Mucosa of stomach (tissue), 1 donor: ENCODE data around the gene POC1A.

Source experiments
- H3K27me3 ChIP-seq: one replicate; pipeline ENCODE4 v1.7.0; 2013; ENCODE audit warnings: mild to moderate bottlenecking, low read length; ENCODE audit not compliant: control insufficient read depth, insufficient read depth
- H3K36me3 ChIP-seq: one replicate; pipeline ENCODE4 v1.7.0; 2013; ENCODE audit warnings: low read length; ENCODE audit not compliant: control insufficient read depth, insufficient read depth
- H3K4me1 ChIP-seq: one replicate; pipeline ENCODE4 v1.7.0; 2013; ENCODE audit warnings: mild to moderate bottlenecking, low read length; ENCODE audit not compliant: control insufficient read depth, insufficient read depth
- H3K4me3 ChIP-seq: one replicate; pipeline ENCODE4 v1.7.0; 2013; ENCODE audit warnings: low read length
- H3K9ac ChIP-seq: one replicate; pipeline ENCODE4 v1.7.0; 2013; ENCODE audit warnings: mild to moderate bottlenecking, low read length, moderate library complexity
- H3K9me3 ChIP-seq: one replicate; pipeline ENCODE4 v1.7.0; 2013; ENCODE audit warnings: mild to moderate bottlenecking, low read length, moderate library complexity; ENCODE audit not compliant: control insufficient read depth
- donor health status: Pancreatic carcinoma.

POC1A gene

GRCh38 chr3:52154135-52155094 lies at the start of gene POC1A:
Gene POC1A (minus strand): TSS chr3:52154423. CDS start chr3:52154372, 51 bp downstream.
- Histone ChIP-seq H3K9me3 (no peaks in the 10 kb centered on the region), H3K27me3 (no peaks in the 10 kb centered on the region), H3K36me3 (no peaks in the 10 kb centered on the region), H3K4me3 (peak within 1 kb of the TSS; percentile 61), H3K4me1 (peaks cover 19% of the 10 kb centered on the region), H3K9ac (peak within 1 kb of the TSS; percentile 82)

DNA sequence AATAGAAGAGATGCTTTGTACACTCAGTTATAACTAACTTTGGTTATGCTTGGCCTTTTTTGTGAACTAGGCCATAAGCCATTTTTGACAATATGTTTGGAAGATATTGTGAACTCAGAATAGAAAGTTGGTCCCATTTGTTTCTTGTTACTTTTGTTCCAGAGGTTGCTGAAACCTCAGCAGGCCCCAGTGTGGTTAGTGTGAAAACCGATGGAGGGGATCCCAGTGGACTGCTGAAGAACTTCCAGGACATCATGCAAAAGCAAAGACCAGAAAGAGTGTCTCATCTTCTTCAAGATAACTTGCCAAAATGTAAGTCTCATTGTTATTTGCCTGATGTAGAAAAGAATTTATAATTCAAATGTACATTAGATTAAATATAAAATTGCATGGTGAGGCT lies 49.5 kb upstream of the POC1A start:
- peaks cover 30% of the 10 kb centered on the region for H3K36me3 ChIP-seq
- no peaks in the 10 kb centered on the region for H3K9me3 ChIP-seq
- H3K4me1 ChIP-seq: peaks cover 34% of the 10 kb centered on the region

DNA sequence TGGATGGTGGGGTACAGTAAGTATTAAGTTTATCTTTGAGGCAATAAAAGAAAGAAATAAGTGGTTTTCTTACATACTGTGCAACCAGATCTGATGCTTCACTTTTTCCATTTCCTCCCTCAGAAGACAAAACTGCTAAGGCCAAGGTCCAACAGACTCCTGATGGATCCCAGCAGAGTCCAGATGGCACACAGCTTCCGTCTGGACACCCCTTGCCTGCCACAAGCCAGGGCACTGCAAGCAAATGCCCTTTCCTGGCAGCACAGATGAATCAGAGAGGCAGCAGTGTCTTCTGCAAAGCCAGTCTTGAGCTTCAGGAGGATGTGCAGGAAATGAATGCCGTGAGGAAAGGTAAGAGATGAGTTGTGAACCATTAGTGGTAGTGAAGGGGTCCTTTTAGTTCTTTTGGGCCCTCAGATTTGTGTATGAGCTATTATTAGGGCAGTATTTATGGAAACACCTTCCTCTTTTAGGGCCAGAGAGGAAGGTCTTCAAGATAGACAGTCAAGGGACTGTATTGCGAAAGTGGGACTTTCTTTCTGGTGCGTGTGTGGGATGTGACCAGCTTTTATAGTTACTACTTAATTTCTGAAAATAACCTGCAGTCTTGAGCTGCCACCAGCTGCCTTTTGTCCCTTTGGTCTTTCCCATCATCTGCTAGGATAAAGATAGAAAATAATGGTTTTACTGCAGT lies 48.3 kb upstream of the POC1A start:
- Histone ChIP-seq H3K27me3 (no peaks in the 10 kb centered on the region), H3K36me3 (peaks cover 30% of the 10 kb centered on the region), H3K9me3 (no peaks in the 10 kb centered on the region), H3K4me3 (no peak overlapping the region), H3K4me1 (peaks cover 39% of the 10 kb centered on the region), H3K9ac (no peak overlapping the region)

More for the DNA sequence above, 49.5 kb upstream of the POC1A start:
- Histone ChIP-seq H3K9ac (no peak overlapping the region), H3K4me3 (no peak overlapping the region), H3K27me3 (no peaks in the 10 kb centered on the region)

DNA sequence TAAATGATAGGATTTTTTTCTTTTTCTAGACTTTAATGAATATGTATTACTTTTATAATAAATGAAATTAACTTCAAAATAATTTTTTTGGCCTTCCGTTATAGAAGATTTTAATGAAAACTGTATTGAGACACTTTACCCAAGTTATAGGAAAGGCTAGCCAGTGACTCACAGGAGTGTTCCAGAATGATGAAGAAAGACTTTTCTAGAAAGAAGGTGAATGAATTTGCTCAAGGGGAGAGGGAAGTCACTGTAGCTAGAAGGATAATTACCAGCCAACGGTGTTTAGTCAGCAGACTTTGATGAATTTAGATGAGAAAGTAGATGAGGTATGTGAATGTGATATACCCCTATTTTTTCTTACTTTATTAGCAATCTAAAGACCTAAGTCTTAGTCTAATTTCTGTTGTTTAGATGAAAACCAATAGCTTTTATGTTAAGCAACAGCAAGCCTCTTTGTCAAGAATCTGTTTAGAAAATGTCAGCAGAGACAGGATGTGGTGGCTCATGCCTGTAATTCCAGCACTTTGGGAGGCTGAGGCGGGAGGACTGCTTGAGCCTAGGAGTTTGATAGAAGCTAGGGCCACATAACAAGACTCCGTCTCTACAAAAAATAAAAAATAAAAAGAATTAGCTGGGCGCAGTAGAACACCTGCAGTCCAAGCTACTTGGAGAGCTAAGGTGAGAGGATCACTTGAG lies 46.9 kb upstream of the POC1A start:
- Histone ChIP-seq H3K9ac (no peak overlapping the region), H3K4me1 (peaks cover 53% of the 10 kb centered on the region), H3K36me3 (peaks cover 30% of the 10 kb centered on the region), H3K4me3 (no peak overlapping the region), H3K9me3 (no peaks in the 10 kb centered on the region), H3K27me3 (no peaks in the 10 kb centered on the region)

DNA sequence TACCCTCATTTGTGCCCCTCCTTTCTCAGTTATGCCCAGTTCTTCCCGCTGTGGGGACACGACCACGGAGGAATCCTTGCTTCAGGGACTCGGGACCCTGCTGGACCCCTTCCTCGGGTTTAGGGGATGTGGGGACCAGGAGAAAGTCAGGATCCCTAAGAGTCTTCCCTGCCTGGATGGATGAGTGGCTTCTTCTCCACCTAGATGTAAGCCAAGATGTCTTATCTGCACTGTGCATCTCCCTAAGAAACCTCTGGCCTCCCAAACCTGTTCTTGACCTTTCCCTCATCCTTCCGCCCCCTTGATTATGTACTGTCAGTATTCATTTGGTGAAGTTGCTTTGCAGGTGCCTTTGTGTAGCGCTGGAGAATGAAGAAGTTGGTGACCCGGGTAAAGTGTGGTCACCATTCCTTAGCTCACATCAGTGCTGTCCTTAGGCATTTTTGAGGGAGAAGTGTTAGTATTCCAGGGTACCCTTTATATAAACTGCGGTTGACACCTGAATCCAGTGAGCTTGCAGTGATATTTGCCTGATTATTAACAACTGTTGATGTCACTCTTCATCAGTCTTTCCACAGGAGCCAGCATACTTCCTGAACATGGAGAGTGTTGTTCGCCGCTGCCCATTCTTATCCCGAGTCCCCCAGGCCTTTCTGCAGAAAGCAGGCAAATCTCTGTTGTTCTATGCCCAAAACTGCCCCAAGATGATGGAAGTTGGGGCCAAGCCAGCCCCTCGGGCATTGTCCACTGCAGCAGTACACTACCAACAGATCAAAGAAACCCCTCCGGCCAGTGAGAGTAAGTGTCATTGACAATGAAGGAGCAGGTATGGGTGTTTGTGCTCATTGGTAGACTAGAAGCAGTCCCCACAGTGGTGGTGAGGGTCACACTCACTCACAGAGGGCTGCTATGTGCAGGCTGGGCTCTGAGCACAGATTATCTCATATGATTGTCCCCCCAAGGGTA lies 44.7 kb upstream of the POC1A start:
- Histone ChIP-seq H3K27me3 (no peaks in the 10 kb centered on the region), H3K4me3 (peak overlapping the region; percentile 85), H3K9me3 (no peaks in the 10 kb centered on the region), H3K4me1 (peaks cover 64% of the 10 kb centered on the region), H3K9ac (peak overlapping the region; percentile 93), H3K36me3 (peaks cover 13% of the 10 kb centered on the region)

DNA sequence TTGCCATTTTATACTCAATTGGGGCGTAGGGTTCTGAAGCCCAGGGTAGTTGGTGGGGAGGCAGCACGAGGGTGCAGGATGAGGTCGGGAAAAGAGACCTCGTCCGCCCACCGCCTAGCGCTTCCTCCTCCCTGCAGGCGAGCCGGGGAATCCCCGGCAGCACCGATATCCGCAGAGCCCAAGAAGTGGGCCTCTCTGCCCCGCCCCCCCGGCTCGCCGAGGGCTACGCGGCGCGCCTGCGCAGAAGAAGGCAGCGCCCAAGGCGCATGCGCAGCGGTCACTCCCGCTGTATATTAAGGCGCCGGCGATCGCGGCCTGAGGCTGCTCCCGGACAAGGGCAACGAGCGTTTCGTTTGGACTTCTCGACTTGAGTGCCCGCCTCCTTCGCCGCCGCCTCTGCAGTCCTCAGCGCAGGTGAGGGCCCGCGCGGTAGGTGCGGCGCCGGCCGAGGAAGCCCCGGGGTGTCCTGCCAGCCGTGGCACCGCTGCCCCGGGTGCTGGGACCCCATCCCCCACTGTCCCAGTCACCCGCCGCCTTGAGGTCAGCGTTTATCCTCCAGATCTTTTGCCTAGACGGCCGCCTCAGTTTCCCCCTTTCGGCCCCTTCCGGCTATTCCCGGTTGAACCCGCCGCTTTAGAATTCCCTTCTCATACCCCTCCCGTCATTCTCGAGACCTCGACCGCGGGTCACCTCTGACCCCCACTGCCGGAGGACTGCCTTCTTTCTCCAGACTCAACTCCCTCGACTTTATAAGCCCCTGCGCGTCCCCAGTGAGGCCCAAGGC lies 43.8 kb upstream of the POC1A start, which contains the start of gene ALAS1:
TSS of gene ALAS1 (plus strand) at position 319 of the 784 bp plus-strand sequence. CDS start 1,082 bp downstream, outside the sequence.
- peaks cover 10% of the 10 kb centered on the region for H3K36me3 ChIP-seq
- peak within 1 kb of the TSS; percentile 93 for H3K9ac ChIP-seq
- peak within 1 kb of the TSS; percentile 85 for H3K4me3 ChIP-seq
- H3K27me3 ChIP-seq: no peaks in the 10 kb centered on the region
- peaks cover 62% of the 10 kb centered on the region for H3K4me1 ChIP-seq
- H3K9me3 ChIP-seq: no peaks in the 10 kb centered on the region

- Histone ChIP-seq H3K9ac (peak overlapping the region; percentile 93), H3K27me3 (no peaks in the 10 kb centered on the region), H3K36me3 (peaks cover 7% of the 10 kb centered on the region), H3K4me1 (peaks cover 60% of the 10 kb centered on the region), H3K9me3 (no peaks in the 10 kb centered on the region), H3K4me3 (peak overlapping the region; percentile 85)
Observed at GRCh38 chr3:52197499-52197841, 43.2 kb upstream of the POC1A start.

DNA sequence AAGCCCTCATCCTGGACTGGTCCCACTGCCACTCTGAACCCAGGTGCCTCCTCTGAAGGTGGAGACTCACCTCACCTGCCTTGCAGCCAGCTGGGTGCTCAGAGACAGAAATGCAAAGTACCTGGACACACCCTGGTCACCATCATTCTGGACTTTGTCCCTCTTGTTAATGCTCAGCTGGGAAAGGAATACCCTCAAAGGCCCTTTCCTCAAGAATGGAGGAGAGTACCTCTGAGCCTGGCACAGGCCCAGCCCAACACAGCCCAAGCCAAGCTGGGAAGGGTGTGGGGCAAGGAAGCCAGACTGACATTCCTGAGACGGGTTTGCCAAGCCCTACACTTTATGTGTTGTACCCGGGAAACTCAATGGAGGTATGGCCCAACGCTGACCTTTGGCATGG lies 42.8 kb upstream of the POC1A start:
- Histone ChIP-seq H3K27me3 (no peaks in the 10 kb centered on the region), H3K4me1 (peaks cover 58% of the 10 kb centered on the region), H3K9ac (peak overlapping the region; percentile 93), H3K9me3 (no peaks in the 10 kb centered on the region), H3K4me3 (peak overlapping the region; percentile 85), H3K36me3 (peaks cover 5% of the 10 kb centered on the region)

- Histone ChIP-seq H3K4me1 (peaks cover 62% of the 10 kb centered on the region), H3K36me3 (peaks cover 5% of the 10 kb centered on the region), H3K9me3 (no peaks in the 10 kb centered on the region), H3K27me3 (no peaks in the 10 kb centered on the region), H3K4me3 (no peak overlapping the region), H3K9ac (no peak overlapping the region)
Observed at GRCh38 chr3:52195823-52196331, 41.7 kb upstream of the POC1A start.

- Histone ChIP-seq H3K36me3 (peaks cover 5% of the 10 kb centered on the region), H3K9ac (no peak overlapping the region), H3K27me3 (no peaks in the 10 kb centered on the region), H3K4me1 (peaks cover 66% of the 10 kb centered on the region), H3K4me3 (no peak overlapping the region), H3K9me3 (no peaks in the 10 kb centered on the region)
Observed at GRCh38 chr3:52195291-52195597, 41.0 kb upstream of the POC1A start.
